ENCODE results near the gene MTA1.

MTA1 gene

GRCh38 chr14:105437723-105438500 is 18.3 kb downstream of the MTA1 start:
- in situ Hi-C loops (cut with MboI; ENCODE audit: low sequenced_read_pairs, unreplicated experiment) = no loop called here

GRCh38 chr14:105439179-105439578 is 19.6 kb downstream of the MTA1 start:
- in situ Hi-C loops (cut with MboI; ENCODE audit: low sequenced_read_pairs, unreplicated experiment) = no loop called here
- no peak for DNase-seq (ENCODE audit: low spot score)
- TF ChIP-seq CTCF (IDR thresholded peaks at IDR 0.05; ENCODE audit: borderline replicate concordance, control extremely low read depth, extremely low read depth, insufficient read depth, missing control alignments) = no peak

More at GRCh38 chr14:105437723-105438500, 18.3 kb downstream of the MTA1 start:
- TF ChIP-seq CTCF (IDR thresholded peaks at IDR 0.05; ENCODE audit: borderline replicate concordance, control extremely low read depth, extremely low read depth, insufficient read depth, missing control alignments) = no peak
- no peak for DNase-seq (ENCODE audit: low spot score)

GRCh38 chr14:105439710-105440553 is 20.3 kb downstream of the MTA1 start:
- in situ Hi-C loops (cut with MboI; ENCODE audit: low sequenced_read_pairs, unreplicated experiment) = no loop called here
- TF ChIP-seq CTCF (IDR thresholded peaks at IDR 0.05; ENCODE audit: borderline replicate concordance, control extremely low read depth, extremely low read depth, insufficient read depth, missing control alignments) = no peak
- DNase-seq (ENCODE audit: low spot score) = no peak

- TF ChIP-seq CTCF (IDR thresholded peaks at IDR 0.05; ENCODE audit: borderline replicate concordance, control extremely low read depth, extremely low read depth, insufficient read depth, missing control alignments) = no peak
- in situ Hi-C loops (cut with MboI; ENCODE audit: low sequenced_read_pairs, unreplicated experiment) = no loop called here
- no peak for DNase-seq (ENCODE audit: low spot score)
Observed at GRCh38 chr14:105440554-105440900, 20.9 kb downstream of the MTA1 start.

- in situ Hi-C loops (cut with MboI; ENCODE audit: low sequenced_read_pairs, unreplicated experiment) = no loop called here
- DNase-seq (ENCODE audit: low spot score) = no peak
- TF ChIP-seq CTCF (IDR thresholded peaks at IDR 0.05; ENCODE audit: borderline replicate concordance, control extremely low read depth, extremely low read depth, insufficient read depth, missing control alignments) = no peak
Observed at GRCh38 chr14:105440992-105441391, 21.4 kb downstream of the MTA1 start.

GRCh38 chr14:105442125-105442524 is 22.5 kb downstream of the MTA1 start:
- in situ Hi-C loops (cut with MboI; ENCODE audit: low sequenced_read_pairs, unreplicated experiment) = no loop called here
- no peak for TF ChIP-seq CTCF (IDR thresholded peaks at IDR 0.05; ENCODE audit: borderline replicate concordance, control extremely low read depth, extremely low read depth, insufficient read depth, missing control alignments)
- no peak for DNase-seq (ENCODE audit: low spot score)
